Stimulated activated CD4-positive, alpha-beta T cell treated with anti-CD3 and anti-CD28 coated beads, Interleukin-15, amount 100 ng/mL, for 48 hours (primary cell): ENCODE measurements around the gene CHMP1B.
"Not testable (repeated sequence)": the region's sequence is repeated elsewhere in the genome, so short reads cannot be mapped to it uniquely, and the experiment has no call there.

ENCODE experiments used
- DNase-seq, 2 donors: peaks; one replicate each; pipeline ENCODE4 v3.0.0-alpha.2; 2020; ENCODE audit warnings: low read depth in 2 of 2

CHMP1B gene

GRCh38 chr18:11840493-11840892, 10.7 kb upstream of the CHMP1B start:
- no peak for DNase-seq

- no peak for DNase-seq
These were observed 8.7 kb upstream of the CHMP1B start for GRCh38 chr18:11842562-11842961.

GRCh38 chr18:11844436-11844835, 6.8 kb upstream of the CHMP1B start:
- DNase-seq = no peak

GRCh38 chr18:11845654-11846053, 5.6 kb upstream of the CHMP1B start:
- no peak for DNase-seq

GRCh38 chr18:11847811-11848210, 3.4 kb upstream of the CHMP1B start:
- no peak for DNase-seq

GRCh38 chr18:11849279-11849678, 1.9 kb upstream of the CHMP1B start:
- DNase-seq = no peak

- DNase-seq = peak; percentile 10 to 25
These were observed 1.2 kb upstream of the CHMP1B start for GRCh38 chr18:11849841-11850634.

- no peak for DNase-seq
These were observed 430 bp upstream of the CHMP1B start for GRCh38 chr18:11850821-11851145.

- peak; percentile 27 to 28 for DNase-seq
These were observed 659 bp downstream of the CHMP1B start for GRCh38 chr18:11851806-11852337.

- not testable (repeated sequence) for DNase-seq
These were observed 3.3 kb downstream of the CHMP1B start for GRCh38 chr18:11854554-11854953.

- no peak for DNase-seq
These were observed 6.1 kb downstream of the CHMP1B start for GRCh38 chr18:11857177-11857887.

- no peak for DNase-seq
These were observed 8.1 kb downstream of the CHMP1B start for GRCh38 chr18:11859282-11859830.

GRCh38 chr18:11859903-11860407, 8.7 kb downstream of the CHMP1B start:
- DNase-seq = peak in 1 of 2 donors; percentile 9

- DNase-seq = no peak
These were observed 9.6 kb downstream of the CHMP1B start for GRCh38 chr18:11860594-11861450.

GRCh38 chr18:11861583-11862288, 10.5 kb downstream of the CHMP1B start:
- no peak for DNase-seq

- DNase-seq = no peak
These were observed 11.4 kb downstream of the CHMP1B start for GRCh38 chr18:11862468-11863137.

- DNase-seq = no peak
These were observed 13.3 kb downstream of the CHMP1B start for GRCh38 chr18:11864471-11864870.

- no peak for DNase-seq
These were observed 13.9 kb downstream of the CHMP1B start for GRCh38 chr18:11865071-11865470.

- DNase-seq = no peak
These were observed 15.1 kb downstream of the CHMP1B start for GRCh38 chr18:11866329-11866728.

- DNase-seq = no peak
These were observed 15.6 kb downstream of the CHMP1B start for GRCh38 chr18:11866764-11867163.
